Measurements from ENCODE around the gene NDUFS6. TPM values are rescaled to one million over a fixed set of nuclear protein-coding genes. Genes with fewer than 3 reads are reported as not detected.

NDUFS6 gene
- polyA plus RNA-seq, 2 of the 4 experiments (the other 2 are of a cell fraction) = 76.0 to 192 TPM

GRCh38 chr5:1779021-1779680 lies 22.1 kb upstream of the NDUFS6 start:
- TF ChIP-seq ESRRA (IDR thresholded peaks at IDR 0.05; ENCODE audit: borderline replicate concordance, low read length) (no peak), POLR2AphosphoS2 (conservative IDR thresholded peaks at IDR 0.05; ENCODE audit: low read length) (no peak), REST (IDR thresholded peaks at IDR 0.05) (no peak), KDM1A (IDR thresholded peaks at IDR 0.05; ENCODE audit: low read depth) (no peak), RNF2 (IDR thresholded peaks at IDR 0.05; ENCODE audit: borderline replicate concordance, low read depth) (no peak), ZFP36 (IDR thresholded peaks at IDR 0.05; ENCODE audit: borderline replicate concordance, partially characterized antibody) (no peak), E2F6 (IDR thresholded peaks at IDR 0.05; ENCODE audit: borderline replicate concordance, low read depth) (no peak), FOSB (CRISPR knock-in tag; IDR thresholded peaks at IDR 0.05) (no peak), CBX2 (IDR thresholded peaks at IDR 0.05; ENCODE audit: borderline replicate concordance, low read depth) (no peak), SREBF2 (IDR thresholded peaks at IDR 0.05) (no peak)
- 69% methylated on average over 19 of the region's 32 CpGs for WGBS (ENCODE audit: missing lambda C conversion rate)
- Histone ChIP-seq H3K27ac (no peak overlapping the region), H3K4me2 (no peak overlapping the region), H3K4me3 (no peak overlapping the region), H3K4me1 (no peaks in the 10 kb centered on the region), H3K9me3 (no peaks in the 10 kb centered on the region)
- POLR2A ChIA-PET = no interaction called here
- FAIRE-seq (no peak), ATAC-seq (no peak), DNase-seq (ENCODE audit: low read depth in 1 of 2, low spot score in 1 of 2) (no peak)
- CTCF ChIA-PET = no interaction called here

- ATAC-seq (no peak), FAIRE-seq (no peak), DNase-seq (ENCODE audit: low read depth in 1 of 2, low spot score in 1 of 2) (no peak)
- POLR2A ChIA-PET = no interaction called here
- 62% methylated on average over 15 of the region's 20 CpGs for WGBS (ENCODE audit: missing lambda C conversion rate)
- Histone ChIP-seq H3K27ac (no peak overlapping the region), H3K4me2 (no peak overlapping the region), H3K4me3 (no peak overlapping the region), H3K9me3 (no peaks in the 10 kb centered on the region), H3K4me1 (no peaks in the 10 kb centered on the region)
- CTCF ChIA-PET = no interaction called here
- no peak for TF ChIP-seq USF2 (IDR thresholded peaks at IDR 0.05)
- no peak for TF ChIP-seq TP53 (CRISPR knock-in tag; IDR thresholded peaks at IDR 0.05)
- no peak for TF ChIP-seq SMC3 (IDR thresholded peaks at IDR 0.05)
Measured at GRCh38 chr5:1779782-1780613, 21.2 kb upstream of the NDUFS6 start.

GRCh38 chr5:1780614-1780930 lies 20.6 kb upstream of the NDUFS6 start:
- no peak for DNase-seq (ENCODE audit: low read depth in 1 of 2, low spot score in 1 of 2)
- FAIRE-seq = no peak
- Histone ChIP-seq H3K9me3 (no peaks in the 10 kb centered on the region), H3K4me3 (no peak overlapping the region), H3K4me1 (no peaks in the 10 kb centered on the region), H3K27ac (no peak overlapping the region), H3K4me2 (no peak overlapping the region)
- CTCF ChIA-PET = no interaction called here
- ATAC-seq = no peak
- TF ChIP-seq CEBPB (IDR thresholded peaks at IDR 0.05) (no peak), CBX2 (IDR thresholded peaks at IDR 0.05; ENCODE audit: borderline replicate concordance, low read depth) (no peak), NFE2L2 (conservative IDR thresholded peaks at IDR 0.05; ENCODE audit: low read length) (no peak)
- 53% methylated on average over 6 of the region's 6 CpGs for WGBS (ENCODE audit: missing lambda C conversion rate)
- POLR2A ChIA-PET = no interaction called here

Data from A549 (cell line).